ENCODE measurements around the gene FNDC7.

Gene FNDC7

DNA sequence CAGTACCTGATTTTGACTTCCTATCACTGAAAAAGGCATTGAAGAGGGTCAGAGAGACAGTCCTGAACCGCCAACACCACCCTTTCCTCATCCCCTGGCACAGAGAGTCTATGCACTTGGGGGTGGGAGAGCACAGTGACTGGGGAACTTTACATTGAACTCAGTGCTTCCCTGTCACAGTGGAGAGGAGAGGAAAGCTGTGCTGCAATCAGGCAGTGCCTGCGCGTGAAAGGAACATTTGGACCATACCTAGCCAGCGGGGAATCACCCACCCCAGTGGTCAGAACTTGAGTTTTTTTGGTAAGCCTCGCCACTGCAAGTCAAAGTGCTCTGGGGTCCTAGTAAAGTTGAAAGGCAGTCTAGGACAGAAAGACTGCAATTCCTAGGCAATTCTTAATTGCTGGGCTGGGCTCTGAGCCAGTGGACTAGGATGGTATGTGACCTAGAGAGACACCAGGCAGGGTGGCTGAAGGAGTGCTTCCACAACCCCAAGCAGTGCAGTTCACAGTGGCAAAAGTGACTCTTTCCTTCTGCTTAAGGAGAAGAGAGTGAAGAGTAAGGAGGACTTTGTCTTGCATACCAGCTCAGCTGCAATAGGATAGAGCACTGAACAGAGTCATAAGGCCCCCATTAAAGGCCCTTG lies 42.5 kb upstream of the FNDC7 start:
- H3K27me3 ChIP-seq (ENCODE audit: control insufficient read depth in 3 of 3, insufficient read depth in 3 of 3, low read depth in 1 of 3, low read length in 3 of 3): no peaks in the 10 kb centered on the region
- H4K91ac ChIP-seq (ENCODE audit: low read depth, low read length, poor library complexity): no peak overlapping the region
- H3K27ac ChIP-seq (replicated peaks; ENCODE audit: low read length): no peak overlapping the region
- H3K4ac ChIP-seq (ENCODE audit: low read length): no peak overlapping the region
- H2AFZ ChIP-seq (ENCODE audit: low read length): no peak overlapping the region
- no peak overlapping the region for H2BK12ac ChIP-seq (ENCODE audit: low read length)
- no peak overlapping the region for H3K4me2 ChIP-seq (ENCODE audit: insufficient read depth, low read length, poor library complexity, severe bottlenecking)
- H2AK5ac ChIP-seq (ENCODE audit: low read depth, low read length): no peak overlapping the region
- H4K8ac ChIP-seq (ENCODE audit: low read depth, low read length): no peak overlapping the region
- no peak overlapping the region for H3K18ac ChIP-seq (ENCODE audit: low read length)
- no peaks in the 10 kb centered on the region for H3K9me3 ChIP-seq (replicated peaks in 1 of 2; ENCODE audit: control insufficient read depth in 2 of 2, insufficient read depth in 1 of 2, low read depth in 1 of 2, low read length in 2 of 2)
- H3K9ac ChIP-seq (ENCODE audit: low read depth, low read length, poor library complexity): no peak overlapping the region
- H3K23ac ChIP-seq (ENCODE audit: low read depth, low read length, poor library complexity): no peak overlapping the region
- no peak overlapping the region for H2BK15ac ChIP-seq (ENCODE audit: low read length)
- no peaks in the 10 kb centered on the region for H3K79me1 ChIP-seq (ENCODE audit: low read depth, low read length)
- no peaks in the 10 kb centered on the region for H3K36me3 ChIP-seq (replicated peaks in 1 of 2; ENCODE audit: control insufficient read depth in 2 of 2, insufficient read depth in 2 of 2, low read length in 2 of 2)
- H3K14ac ChIP-seq (ENCODE audit: low read length): no peak overlapping the region
- no peak for DNase-seq (ENCODE audit: low spot score)
- H3K4me3 ChIP-seq (ENCODE audit: low read length in 2 of 2): peak overlapping the region in 1 of 2 donors; percentile 48
- H2BK120ac ChIP-seq (ENCODE audit: low read depth, low read length): no peak overlapping the region
- H2BK5ac ChIP-seq (ENCODE audit: low read length): no peak overlapping the region
- no CpG with 5 or more reads among the region's 5 CpGs for WGBS, 2 donors (ENCODE audit: extremely low coverage in 2 of 2, insufficient read length in 2 of 2, insufficient replicate concordance in 1 of 2)
- H3K4me1 ChIP-seq (ENCODE audit: control insufficient read depth in 2 of 2, insufficient read depth in 1 of 2, low read depth in 1 of 2, low read length in 2 of 2): no peaks in the 10 kb centered on the region

DNA sequence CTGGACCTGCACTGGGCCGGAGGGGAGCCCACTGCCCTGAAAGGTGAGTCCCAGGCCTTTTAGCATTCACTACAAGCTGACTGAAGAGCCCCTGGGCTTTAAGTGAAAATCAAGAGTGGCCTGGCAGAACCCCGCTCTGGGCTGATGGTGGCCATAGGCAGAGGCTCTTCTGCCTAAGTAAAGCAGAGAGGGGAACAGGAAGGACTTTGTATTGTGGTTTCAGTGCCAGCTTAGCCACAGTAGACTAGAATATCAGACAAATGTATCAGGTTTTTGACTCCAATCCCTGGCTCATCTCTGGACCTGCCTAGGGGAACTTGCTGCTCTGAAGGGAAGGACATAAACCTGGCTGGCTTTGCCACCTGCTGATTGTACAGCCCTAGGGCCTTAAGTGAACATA lies 41.6 kb upstream of the FNDC7 start:
- no peak overlapping the region for H3K9ac ChIP-seq (ENCODE audit: low read depth, low read length, poor library complexity)
- no peak for DNase-seq (ENCODE audit: low spot score)

DNA sequence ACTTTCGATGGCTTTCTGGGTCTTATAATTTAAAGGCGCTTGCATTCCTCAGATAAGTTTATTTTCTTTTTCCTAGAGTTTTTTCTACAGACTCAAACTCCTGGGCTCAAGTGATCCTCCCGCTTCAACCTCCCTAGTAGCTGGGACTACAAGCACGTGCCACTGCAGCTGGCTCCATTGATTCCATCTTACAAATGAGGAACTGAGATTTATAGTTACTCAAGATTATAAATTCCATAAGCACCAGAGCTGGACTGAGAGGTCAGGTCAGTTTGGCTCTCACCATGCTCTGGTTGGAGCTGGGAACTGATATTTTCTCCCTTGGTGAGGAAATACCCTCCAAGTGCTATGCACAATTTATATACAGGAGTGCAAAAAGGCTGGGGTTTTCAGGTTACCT lies 34.0 kb upstream of the FNDC7 start:
- H4K91ac ChIP-seq (ENCODE audit: low read depth, low read length, poor library complexity): no peak overlapping the region
- no peak overlapping the region for H3K18ac ChIP-seq (ENCODE audit: low read length)
- no peak overlapping the region for H3K27ac ChIP-seq (replicated peaks; ENCODE audit: low read length)
- no peak overlapping the region for H3K4ac ChIP-seq (ENCODE audit: low read length)
- H3K4me3 ChIP-seq (ENCODE audit: low read length in 2 of 2): no peak overlapping the region
- no peak overlapping the region for H3K9ac ChIP-seq (ENCODE audit: low read depth, low read length, poor library complexity)
- H2BK5ac ChIP-seq (ENCODE audit: low read length): no peak overlapping the region
- H4K8ac ChIP-seq (ENCODE audit: low read depth, low read length): no peak overlapping the region
- no peaks in the 10 kb centered on the region for H3K4me1 ChIP-seq (ENCODE audit: control insufficient read depth in 2 of 2, insufficient read depth in 1 of 2, low read depth in 1 of 2, low read length in 2 of 2)
- H3K27me3 ChIP-seq (ENCODE audit: control insufficient read depth in 3 of 3, insufficient read depth in 3 of 3, low read depth in 1 of 3, low read length in 3 of 3): no peaks in the 10 kb centered on the region
- no peak overlapping the region for H2BK120ac ChIP-seq (ENCODE audit: low read depth, low read length)
- H2BK12ac ChIP-seq (ENCODE audit: low read length): no peak overlapping the region
- H3K4me2 ChIP-seq (ENCODE audit: insufficient read depth, low read length, poor library complexity, severe bottlenecking): no peak overlapping the region
- no peaks in the 10 kb centered on the region for H3K9me3 ChIP-seq (replicated peaks in 1 of 2; ENCODE audit: control insufficient read depth in 2 of 2, insufficient read depth in 1 of 2, low read depth in 1 of 2, low read length in 2 of 2)
- no peak overlapping the region for H3K23ac ChIP-seq (ENCODE audit: low read depth, low read length, poor library complexity)
- no peaks in the 10 kb centered on the region for H3K36me3 ChIP-seq (replicated peaks in 1 of 2; ENCODE audit: control insufficient read depth in 2 of 2, insufficient read depth in 2 of 2, low read length in 2 of 2)
- WGBS, 2 donors (ENCODE audit: extremely low coverage in 2 of 2, insufficient read length in 2 of 2, insufficient replicate concordance in 1 of 2): no CpG with 5 or more reads among the region's 4 CpGs
- H2AFZ ChIP-seq (ENCODE audit: low read length): no peak overlapping the region
- H2BK15ac ChIP-seq (ENCODE audit: low read length): no peak overlapping the region
- no peak overlapping the region for H3K14ac ChIP-seq (ENCODE audit: low read length)
- DNase-seq (ENCODE audit: low spot score): no peak
- H2AK5ac ChIP-seq (ENCODE audit: low read depth, low read length): no peak overlapping the region
- no peaks in the 10 kb centered on the region for H3K79me1 ChIP-seq (ENCODE audit: low read depth, low read length)

More for the DNA sequence above, 41.6 kb upstream of the FNDC7 start:
- H2AK5ac ChIP-seq (ENCODE audit: low read depth, low read length): no peak overlapping the region
- no peak overlapping the region for H3K4me2 ChIP-seq (ENCODE audit: insufficient read depth, low read length, poor library complexity, severe bottlenecking)
- H3K4ac ChIP-seq (ENCODE audit: low read length): no peak overlapping the region
- no peak overlapping the region for H3K27ac ChIP-seq (replicated peaks; ENCODE audit: low read length)
- no peak overlapping the region for H3K14ac ChIP-seq (ENCODE audit: low read length)
- H2BK15ac ChIP-seq (ENCODE audit: low read length): no peak overlapping the region
- H3K36me3 ChIP-seq (replicated peaks in 1 of 2; ENCODE audit: control insufficient read depth in 2 of 2, insufficient read depth in 2 of 2, low read length in 2 of 2): no peaks in the 10 kb centered on the region
- no peak overlapping the region for H4K8ac ChIP-seq (ENCODE audit: low read depth, low read length)
- H3K27me3 ChIP-seq (ENCODE audit: control insufficient read depth in 3 of 3, insufficient read depth in 3 of 3, low read depth in 1 of 3, low read length in 3 of 3): no peaks in the 10 kb centered on the region
- no peak overlapping the region for H2BK120ac ChIP-seq (ENCODE audit: low read depth, low read length)
- no peak overlapping the region for H2AFZ ChIP-seq (ENCODE audit: low read length)
- no peaks in the 10 kb centered on the region for H3K4me1 ChIP-seq (ENCODE audit: control insufficient read depth in 2 of 2, insufficient read depth in 1 of 2, low read depth in 1 of 2, low read length in 2 of 2)
- H2BK5ac ChIP-seq (ENCODE audit: low read length): no peak overlapping the region
- no peak overlapping the region for H3K23ac ChIP-seq (ENCODE audit: low read depth, low read length, poor library complexity)
- no CpG with 5 or more reads among the region's 2 CpGs for WGBS, 2 donors (ENCODE audit: extremely low coverage in 2 of 2, insufficient read length in 2 of 2, insufficient replicate concordance in 1 of 2)
- H3K18ac ChIP-seq (ENCODE audit: low read length): no peak overlapping the region
- no peak overlapping the region for H2BK12ac ChIP-seq (ENCODE audit: low read length)
- no peak overlapping the region for H3K4me3 ChIP-seq (ENCODE audit: low read length in 2 of 2)
- no peaks in the 10 kb centered on the region for H3K9me3 ChIP-seq (replicated peaks in 1 of 2; ENCODE audit: control insufficient read depth in 2 of 2, insufficient read depth in 1 of 2, low read depth in 1 of 2, low read length in 2 of 2)
- no peaks in the 10 kb centered on the region for H3K79me1 ChIP-seq (ENCODE audit: low read depth, low read length)
- H4K91ac ChIP-seq (ENCODE audit: low read depth, low read length, poor library complexity): no peak overlapping the region

DNA sequence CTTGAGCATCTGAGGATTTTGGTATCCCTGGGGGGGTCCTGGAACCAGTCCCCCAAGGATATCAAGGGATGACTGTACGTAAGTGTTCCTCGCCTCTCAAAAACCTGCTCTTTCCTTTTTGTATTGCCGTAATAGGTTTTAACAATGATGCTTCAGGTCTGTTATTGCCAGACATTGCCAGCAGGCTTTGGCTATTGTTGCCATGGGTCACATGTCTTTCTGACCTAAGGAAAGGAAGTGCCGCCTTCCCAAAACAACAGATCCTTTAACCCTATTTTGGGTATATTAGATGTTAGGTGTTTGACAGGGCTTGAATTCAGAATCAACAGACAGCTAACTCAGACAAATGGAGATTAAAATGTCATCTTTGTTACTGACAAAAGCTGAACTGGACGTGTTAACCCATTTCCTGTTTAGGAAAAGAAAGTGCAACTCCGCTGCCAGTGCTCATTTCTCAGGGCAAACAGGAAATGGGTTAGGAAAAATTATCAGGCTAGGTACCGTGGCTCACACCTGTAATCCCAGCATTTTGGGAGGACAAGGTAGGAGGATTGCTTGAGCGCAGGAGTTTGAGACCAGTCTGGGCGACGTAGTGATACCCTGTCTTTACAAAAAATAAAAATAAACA lies 33.0 kb upstream of the FNDC7 start:
- Histone ChIP-seq H3K9ac (ENCODE audit: low read depth, low read length, poor library complexity) (no peak overlapping the region), H2AK5ac (ENCODE audit: low read depth, low read length) (no peak overlapping the region), H4K8ac (ENCODE audit: low read depth, low read length) (no peak overlapping the region)

More for the DNA sequence above, 33.0 kb upstream of the FNDC7 start:
- Histone ChIP-seq H3K36me3 (replicated peaks in 1 of 2; ENCODE audit: control insufficient read depth in 2 of 2, insufficient read depth in 2 of 2, low read length in 2 of 2) (no peaks in the 10 kb centered on the region), H2BK12ac (ENCODE audit: low read length) (no peak overlapping the region), H3K4ac (ENCODE audit: low read length) (no peak overlapping the region), H2AFZ (ENCODE audit: low read length) (peak overlapping the region; percentile 43), H2BK5ac (ENCODE audit: low read length) (no peak overlapping the region), H3K23ac (ENCODE audit: low read depth, low read length, poor library complexity) (no peak overlapping the region), H3K4me2 (ENCODE audit: insufficient read depth, low read length, poor library complexity, severe bottlenecking) (no peak overlapping the region), H3K27ac (replicated peaks; ENCODE audit: low read length) (no peak overlapping the region), H3K4me3 (ENCODE audit: low read length in 2 of 2) (no peak overlapping the region), H4K91ac (ENCODE audit: low read depth, low read length, poor library complexity) (no peak overlapping the region), H2BK15ac (ENCODE audit: low read length) (no peak overlapping the region), H3K18ac (ENCODE audit: low read length) (no peak overlapping the region), H3K79me1 (ENCODE audit: low read depth, low read length) (no peaks in the 10 kb centered on the region), H3K27me3 (ENCODE audit: control insufficient read depth in 3 of 3, insufficient read depth in 3 of 3, low read depth in 1 of 3, low read length in 3 of 3) (no peaks in the 10 kb centered on the region), H2BK120ac (ENCODE audit: low read depth, low read length) (no peak overlapping the region), H3K9me3 (replicated peaks in 1 of 2; ENCODE audit: control insufficient read depth in 2 of 2, insufficient read depth in 1 of 2, low read depth in 1 of 2, low read length in 2 of 2) (no peaks in the 10 kb centered on the region), H3K14ac (ENCODE audit: low read length) (no peak overlapping the region), H3K4me1 (ENCODE audit: control insufficient read depth in 2 of 2, insufficient read depth in 1 of 2, low read depth in 1 of 2, low read length in 2 of 2) (no peaks in the 10 kb centered on the region)
- DNase-seq (ENCODE audit: low spot score): no peak
- WGBS, 2 donors (ENCODE audit: extremely low coverage in 2 of 2, insufficient read length in 2 of 2, insufficient replicate concordance in 1 of 2): no CpG with 5 or more reads among the region's 10 CpGs

Measured in neuronal stem cell (in vitro differentiated cells).